Psoas muscle (tissue), 8 donors: ENCODE data around the gene ZNF613. TPM values are rescaled to one million over a fixed set of nuclear protein-coding genes. Genes with fewer than 3 reads are reported as not detected.

Source experiments
- ATAC-seq, 4 donors: fragments of 200-7000 bp; cut with Tn5 transposase; one replicate each; pipeline ENCODE4 v1.9.1; 2020; ENCODE audit warnings: moderate library complexity in 3 of 4, mild to moderate bottlenecking in 2 of 4
- DNase-seq, 2 donors: peaks; one replicate each; pipeline ENCODE4 v3.0.0-alpha.2; 2020
- H3K27ac ChIP-seq: fragments of 200-600 bp; one replicate; pipeline ENCODE4 v1.8.0; 2022
- H3K27me3 ChIP-seq, 3 donors: fragments of 200-600 bp in 1 of 3; one replicate each; pipeline versions ENCODE4 v1.6.1 to v1.8.0; 2013 to 2022; ENCODE audit warnings: low read length in 2 of 3, mild to moderate bottlenecking in 2 of 3, moderate library complexity in 1 of 3; ENCODE audit not compliant: insufficient read depth in 3 of 3
- H3K36me3 ChIP-seq, 2 donors: fragments of 200-600 bp in 1 of 2; one replicate each; pipeline versions ENCODE4 v1.6.1 to v1.8.0; 2013 to 2022; ENCODE audit warnings: low read depth in 1 of 2, mild to moderate bottlenecking in 1 of 2, moderate library complexity in 1 of 2; ENCODE audit not compliant: insufficient read depth in 1 of 2
- H3K4me1 ChIP-seq: fragments of 200-600 bp; one replicate; pipeline ENCODE4 v1.8.0; 2022
- H3K4me3 ChIP-seq: fragments of 200-600 bp; one replicate; pipeline ENCODE4 v1.8.0; 2022; ENCODE audit warnings: mild to moderate bottlenecking
- H3K9me3 ChIP-seq: fragments of 200-600 bp; one replicate; pipeline ENCODE4 v1.8.0; 2022
- CTCF ChIP-seq: fragments of 200-600 bp; IDR thresholded peaks from one replicate; pipeline ENCODE4 v1.8.0; 2022; ENCODE audit warnings: antibody characterized with exemption
- WGBS, 3 donors: extraction: QIAGEN DNeasy Blood & Tissue Kit; methylation state at CpG; one replicate each; pipeline versions ENCODE4 v1.1.6 to v1.1.7; 2013; 5-methylcytosine and 5-hydroxymethylcytosine counted together
- intact Hi-C, 2 donors: fragments of 100-400 bp; cut with DNase I; formaldehyde crosslinking; loops; one replicate each; pipeline versions ENCODE4 v1.11.0 to v1.14.2; 2022
- polyA plus RNA-seq, 3 donors: library from polyadenylated mRNA; stranded (reverse); fragments of 200-250 nt; gene quantifications; one replicate each; pipeline ENCODE4 v1.2.3, GENCODE V29; 2013
- total RNA-seq, 4 donors: library from RNA; stranded (reverse); fragmentation: NEBNext Ultra II Directional in 2 of 4; extraction: Animal tissue kit (Norgen Biotek cat#: 25700) in 2 of 4; gene quantifications; one replicate each; pipeline versions ENCODE4 v1.2.1 to v1.2.4, GENCODE V29; 2021 to 2023
- donor health status: healthy with polysubstance abuse.
- donor health status: DM: no; HTN: no; CAD: no; lungs with moderate emphysema.
- donor health status: Bipolar disorder and iron deficiency.
- donor health status: healthy.
- donor health status: DM: yes; HTN: yes; CAD: no.
- donor health status: DM: no; HTN: no; CAD: no.
- donor health status: DM: no; HTN: no; CAD: no.
- donor health status: DM: yes; HTN: yes; CAD: no.

Gene ZNF613
- total and polyA plus RNA-seq, 7 donors = 1.7 to 4.5 (median 2.3) TPM

DNA sequence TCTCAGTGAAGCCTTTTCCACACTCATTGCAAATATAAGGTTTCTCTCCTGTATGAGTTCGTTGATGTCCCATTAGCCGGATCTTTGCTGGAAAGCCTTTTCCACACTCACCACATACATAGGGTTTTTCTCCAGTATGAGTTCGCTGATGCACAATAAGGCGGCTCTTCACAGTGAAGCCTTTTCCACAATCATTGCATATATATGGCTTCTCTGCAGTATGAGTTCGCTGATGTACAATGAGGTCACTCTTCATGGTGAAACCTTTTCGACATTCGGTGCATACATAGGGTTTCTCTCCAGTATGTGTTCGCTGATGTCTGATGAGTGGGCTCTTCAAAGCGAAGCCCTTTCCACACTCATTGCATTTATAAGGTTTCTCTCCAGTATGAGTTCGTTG, 66.2 kb downstream of the ZNF613 start:
- H3K4me3 ChIP-seq = no peak overlapping the region

GRCh38 chr19:51994048-51994644, 66.9 kb downstream of the ZNF613 start:
- no peak for ATAC-seq
- DNase-seq = no peak
- WGBS, 3 donors = 98 to 100% (median 98%) methylated on average over 2 of the region's 2 CpGs
- Histone ChIP-seq H3K9me3 (peaks cover 94% of the 10 kb centered on the region), H3K4me3 (no peak overlapping the region), H3K36me3 (peaks cover 34 to 61% of the 10 kb centered on the region in 2 donors), H3K27me3 (no peaks in the 10 kb centered on the region), H3K4me1 (no peaks in the 10 kb centered on the region), H3K27ac (no peak overlapping the region)
- intact Hi-C loops = no loop called here
- TF ChIP-seq CTCF = no peak

More for the DNA sequence above, 66.2 kb downstream of the ZNF613 start:
- H3K4me1 ChIP-seq = no peaks in the 10 kb centered on the region
- H3K36me3 ChIP-seq = peaks cover 31 to 53% of the 10 kb centered on the region in 2 donors
- no peak for TF ChIP-seq CTCF
- ATAC-seq (no peak), DNase-seq (no peak)
- intact Hi-C loops = no loop called here
- H3K27me3 ChIP-seq = no peaks in the 10 kb centered on the region
- 98 to 99% (median 98%) methylated on average over 10 of the region's 10 CpGs for WGBS, 3 donors
- H3K27ac ChIP-seq = no peak overlapping the region
- peaks cover 94% of the 10 kb centered on the region for H3K9me3 ChIP-seq

Other genes with a start within 250 kb of the ZNF613 start
- gene SPACA6, start 234.1 kb upstream of the ZNF613 start, total RNA-seq = 1 to 10 TPM; 2.9 to 4.2 (median 3.5) TPM
- gene SPACA6, start 234.1 kb upstream of the ZNF613 start, polyA plus RNA-seq = 1 to 10 TPM; 1.5 to 5.2 (median 2.1) TPM
- gene HAS1, start 203.5 kb upstream of the ZNF613 start, total RNA-seq = under 1 TPM in 2 of 4 donors, not detected in 2; 0.32 to 0.46 TPM
- gene HAS1, start 203.5 kb upstream of the ZNF613 start, polyA plus RNA-seq = under 1 TPM; 0.04 to 0.25 (median 0.04) TPM
- 1 to 10 TPM; 1.5 to 6.7 (median 3.5) TPM for gene FPR1, start 175.6 kb upstream of the ZNF613 start, total RNA-seq
- 1 to 10 TPM in 1 of 3 donors, under 1 TPM in 2; 0.45 to 2.1 (median 0.55) TPM for gene FPR1, start 175.6 kb upstream of the ZNF613 start, polyA plus RNA-seq
- under 1 TPM; 0.30 to 0.98 (median 0.68) TPM for gene FPR2, start 166.3 kb upstream of the ZNF613 start, total RNA-seq
- gene FPR2, start 166.3 kb upstream of the ZNF613 start, polyA plus RNA-seq = under 1 TPM; 0.06 to 0.21 (median 0.08) TPM
- gene FPR3, start 132.3 kb upstream of the ZNF613 start, total RNA-seq = 1 to 10 TPM; 1.2 to 2.3 (median 1.8) TPM
- gene FPR3, start 132.3 kb upstream of the ZNF613 start, polyA plus RNA-seq = under 1 TPM; 0.27 to 0.66 (median 0.32) TPM
- gene ZNF577, start 39.5 kb upstream of the ZNF613 start, total RNA-seq = 1 to 10 TPM; 3.9 to 9.1 (median 5.3) TPM
- gene ZNF577, start 39.5 kb upstream of the ZNF613 start, polyA plus RNA-seq = 10 to 100 TPM in 1 of 3 donors, 1 to 10 TPM in 2; 3.1 to 10.4 (median 5.1) TPM
- gene ZNF649, start 22.5 kb upstream of the ZNF613 start, total RNA-seq = 1 to 10 TPM; 4.2 to 6.0 (median 4.9) TPM
- 1 to 10 TPM; 2.9 to 6.0 (median 3.6) TPM for gene ZNF649, start 22.5 kb upstream of the ZNF613 start, polyA plus RNA-seq
- gene ZNF350, start 59.4 kb downstream of the ZNF613 start, total RNA-seq = 1 to 10 TPM; 2.9 to 7.2 (median 4.9) TPM
- 10 to 100 TPM in 1 of 3 donors, 1 to 10 TPM in 2; 3.5 to 12.7 (median 7.2) TPM for gene ZNF350, start 59.4 kb downstream of the ZNF613 start, polyA plus RNA-seq
- 1 to 10 TPM; 4.5 to 7.4 (median 5.2) TPM for gene ZNF615, start 80.7 kb downstream of the ZNF613 start, total RNA-seq
- 1 to 10 TPM; 1.5 to 8.2 (median 3.3) TPM for gene ZNF615, start 80.7 kb downstream of the ZNF613 start, polyA plus RNA-seq
- gene ZNF614, start 100.9 kb downstream of the ZNF613 start, total RNA-seq = 1 to 10 TPM; 3.8 to 6.2 (median 4.5) TPM
- gene ZNF614, start 100.9 kb downstream of the ZNF613 start, polyA plus RNA-seq = 1 to 10 TPM; 3.3 to 7.7 (median 3.4) TPM
- 1 to 10 TPM; 3.1 to 6.4 (median 4.5) TPM for gene ZNF432, start 121.4 kb downstream of the ZNF613 start, total RNA-seq
- 1 to 10 TPM; 3.4 to 6.6 (median 4.2) TPM for gene ZNF432, start 121.4 kb downstream of the ZNF613 start, polyA plus RNA-seq
- gene ZNF841, start 168.3 kb downstream of the ZNF613 start, total RNA-seq = 1 to 10 TPM; 3.0 to 4.4 (median 3.2) TPM
- 1 to 10 TPM; 1.2 to 4.3 (median 2.2) TPM for gene ZNF841, start 168.3 kb downstream of the ZNF613 start, polyA plus RNA-seq
- gene ZNF616, start 212.5 kb downstream of the ZNF613 start, total RNA-seq = 1 to 10 TPM; 1.8 to 6.2 (median 3.8) TPM
- 1 to 10 TPM; 1.5 to 4.8 (median 2.2) TPM for gene ZNF616, start 212.5 kb downstream of the ZNF613 start, polyA plus RNA-seq
- 1 to 10 TPM; 2.1 to 6.4 (median 3.9) TPM for gene ZNF836, start 244.1 kb downstream of the ZNF613 start, total RNA-seq
- 1 to 10 TPM; 1.3 to 4.4 (median 1.8) TPM for gene ZNF836, start 244.1 kb downstream of the ZNF613 start, polyA plus RNA-seq